OCI-LY1 (cell line): ENCODE measurements around the gene ATXN1.

Experiments used
- H2AFZ ChIP-seq: fragments of 200-600 bp; sonication (generic), shearing (Covaris generic); 2 replicates; pipeline ENCODE4 v1.6.0; 2014; ENCODE audit warnings: antibody characterized with exemption, mild to moderate bottlenecking, low read length
- H3F3A ChIP-seq: fragments of 200-600 bp; sonication (generic), shearing (Covaris generic); 2 replicates; pipeline ENCODE4 v1.6.0; 2014; ENCODE audit warnings: mild to moderate bottlenecking, antibody characterized with exemption, low read length, moderate library complexity; ENCODE audit not compliant: insufficient read depth
- H3K27ac ChIP-seq: fragments of 200-600 bp; sonication (generic); 2 replicates; pipeline ENCODE4 v1.5.1; 2014; ENCODE audit warnings: low read length, mixed run types, mild to moderate bottlenecking, low read depth; ENCODE audit not compliant: poor library complexity, severe bottlenecking
- H3K27me3 ChIP-seq: fragments of 200-600 bp; sonication (generic); 2 replicates; pipeline ENCODE4 v1.6.0; 2014; ENCODE audit warnings: antibody characterized with exemption, mild to moderate bottlenecking, low read length, moderate library complexity; ENCODE audit not compliant: insufficient read depth
- H3K36me3 ChIP-seq: fragments of 200-600 bp; sonication (generic); 2 replicates; pipeline ENCODE4 v1.6.1; 2014; ENCODE audit warnings: mild to moderate bottlenecking, antibody characterized with exemption, low read length, moderate library complexity, mixed read lengths; ENCODE audit not compliant: insufficient read depth
- H3K4me1 ChIP-seq: fragments of 200-600 bp; sonication (generic); 2 replicates; pipeline ENCODE4 v1.5.1; 2014; ENCODE audit warnings: mild to moderate bottlenecking, low read length, moderate library complexity; ENCODE audit not compliant: insufficient read depth, severe bottlenecking
- H3K4me2 ChIP-seq: fragments of 200-600 bp; sonication (generic), shearing (Covaris generic); 2 replicates; pipeline ENCODE4 v1.6.1; 2014; ENCODE audit warnings: low read length
- H3K4me3 ChIP-seq: fragments of 200-600 bp; sonication (generic); 2 replicates; pipeline ENCODE4 v1.5.1; 2014; ENCODE audit warnings: low read length, low read depth, mild to moderate bottlenecking, mixed read lengths; ENCODE audit not compliant: poor library complexity, severe bottlenecking
- H3K79me2 ChIP-seq: fragments of 200-600 bp; shearing (Covaris generic); 2 replicates; pipeline ENCODE4 v1.6.1; 2016; ENCODE audit warnings: mixed run types, low read length, mixed read lengths; ENCODE audit not compliant: insufficient read depth
- H3K9ac ChIP-seq: fragments of 200-600 bp; sonication (generic), shearing (Covaris generic); 2 replicates; pipeline ENCODE4 v1.6.1; 2014; ENCODE audit warnings: mild to moderate bottlenecking, low read length, mixed read lengths
- H3K9me2 ChIP-seq: fragments of 200-600 bp; sonication (generic), shearing (Covaris generic); 2 replicates; pipeline ENCODE4 v1.6.1; 2014; ENCODE audit warnings: low read depth, mild to moderate bottlenecking, low read length, mixed read lengths
- H3K9me3 ChIP-seq: fragments of 200-600 bp; shearing (Covaris generic); 2 replicates; pipeline ENCODE4 v1.6.1; 2014; ENCODE audit warnings: low read length, mixed read lengths
- H4K20me1 ChIP-seq: fragments of 200-600 bp; sonication (generic), shearing (Covaris generic); 2 replicates; pipeline ENCODE4 v1.6.0; 2016; ENCODE audit warnings: mild to moderate bottlenecking, low read length; ENCODE audit not compliant: insufficient read depth
- CTCF ChIP-seq: fragments of 200-600 bp; sonication (generic), shearing (Covaris generic); IDR thresholded peaks from 2 replicates; pipeline ENCODE4 v1.5.1; 2017; ENCODE audit warnings: mild to moderate bottlenecking, antibody characterized with exemption, low read length, moderate library complexity, mixed read lengths
- EZH2 ChIP-seq: fragments of 200-600 bp; sonication (generic), shearing (Covaris generic); IDR thresholded peaks from 2 replicates; pipeline ENCODE4 v1.8.0; 2017; ENCODE audit warnings: borderline replicate concordance, mixed run types, mild to moderate bottlenecking, antibody characterized with exemption, low read length, moderate library complexity, mixed read lengths

Gene ATXN1

GRCh38 chr6:16437095-16437494, 324.2 kb downstream of the ATXN1 start:
- Histone ChIP-seq H3K4me1 (no peaks in the 10 kb centered on the region), H3K79me2 (no peaks in the 10 kb centered on the region), H3K27ac (no peak overlapping the region), H3K4me3 (no peak overlapping the region), H3K9me3 (no peaks in the 10 kb centered on the region), H2AFZ (no peak overlapping the region), H3K36me3 (no peaks in the 10 kb centered on the region), H4K20me1 (no peaks in the 10 kb centered on the region), H3K9me2 (no peaks in the 10 kb centered on the region), H3K4me2 (no peak overlapping the region), H3F3A (no peaks in the 10 kb centered on the region), H3K9ac (no peak overlapping the region), H3K27me3 (no peaks in the 10 kb centered on the region)
- no peak for TF ChIP-seq EZH2
- no peak for TF ChIP-seq CTCF

- no peaks in the 10 kb centered on the region for H3F3A ChIP-seq
Measured at GRCh38 chr6:16436550-16436949, 324.7 kb downstream of the ATXN1 start.

GRCh38 chr6:16434885-16435284, 326.4 kb downstream of the ATXN1 start:
- Histone ChIP-seq H3K9me2 (no peaks in the 10 kb centered on the region), H3K27ac (no peak overlapping the region), H3K4me3 (no peak overlapping the region), H3K9me3 (no peaks in the 10 kb centered on the region), H3K27me3 (no peaks in the 10 kb centered on the region), H3F3A (no peaks in the 10 kb centered on the region), H3K4me1 (no peaks in the 10 kb centered on the region), H4K20me1 (no peaks in the 10 kb centered on the region), H3K79me2 (no peaks in the 10 kb centered on the region), H3K4me2 (no peak overlapping the region), H3K9ac (no peak overlapping the region), H3K36me3 (no peaks in the 10 kb centered on the region), H2AFZ (no peak overlapping the region)
- TF ChIP-seq CTCF (no peak), EZH2 (no peak)

More at GRCh38 chr6:16436550-16436949, 324.7 kb downstream of the ATXN1 start:
- no peaks in the 10 kb centered on the region for H3K4me1 ChIP-seq
- TF ChIP-seq EZH2 (no peak), CTCF (no peak)
- H3K27me3 ChIP-seq = no peaks in the 10 kb centered on the region
- no peak overlapping the region for H3K4me3 ChIP-seq
- no peaks in the 10 kb centered on the region for H3K36me3 ChIP-seq
- no peak overlapping the region for H3K4me2 ChIP-seq
- no peak overlapping the region for H2AFZ ChIP-seq
- no peaks in the 10 kb centered on the region for H3K9me3 ChIP-seq
- H3K27ac ChIP-seq = no peak overlapping the region
- H3K79me2 ChIP-seq = no peaks in the 10 kb centered on the region
- H3K9me2 ChIP-seq = no peaks in the 10 kb centered on the region
- H4K20me1 ChIP-seq = no peaks in the 10 kb centered on the region
- no peak overlapping the region for H3K9ac ChIP-seq
